NCI-H1092 (cell line): Measurements from ENCODE around the gene TMEM242.

Experiments used
- DNase-seq: peaks from one replicate; lab custom pipeline; 2025; lab: John Stamatoyannopoulos, UW

TMEM242 gene

GRCh38 chr6:157288575-157288974, 34.7 kb downstream of the TMEM242 start:
- DNase-seq = no peak

GRCh38 chr6:157287923-157288322, 35.4 kb downstream of the TMEM242 start:
- no peak for DNase-seq

- DNase-seq = no peak
These were observed 36.0 kb downstream of the TMEM242 start for GRCh38 chr6:157287247-157287850.

- DNase-seq = no peak
These were observed 37.9 kb downstream of the TMEM242 start for GRCh38 chr6:157285422-157285779.

- no peak for DNase-seq
These were observed 38.4 kb downstream of the TMEM242 start for GRCh38 chr6:157284738-157285421.

GRCh38 chr6:157283900-157284737, 39.2 kb downstream of the TMEM242 start:
- no peak for DNase-seq

GRCh38 chr6:157283330-157283898, 39.9 kb downstream of the TMEM242 start:
- DNase-seq = no peak

GRCh38 chr6:157282284-157282683, 41.0 kb downstream of the TMEM242 start:
- DNase-seq = no peak

- no peak for DNase-seq
These were observed 41.7 kb downstream of the TMEM242 start for GRCh38 chr6:157281570-157281969.

- no peak for DNase-seq
These were observed 42.4 kb downstream of the TMEM242 start for GRCh38 chr6:157280947-157281346.

GRCh38 chr6:157280157-157280556, 43.2 kb downstream of the TMEM242 start:
- no peak for DNase-seq

GRCh38 chr6:157278171-157278570, 45.1 kb downstream of the TMEM242 start:
- no peak for DNase-seq

GRCh38 chr6:157276731-157277130, 46.6 kb downstream of the TMEM242 start:
- DNase-seq = no peak

- no peak for DNase-seq
These were observed 47.2 kb downstream of the TMEM242 start for GRCh38 chr6:157276134-157276532.

GRCh38 chr6:157274471-157275226, 48.7 kb downstream of the TMEM242 start:
- peak; percentile 51 for DNase-seq

GRCh38 chr6:157273756-157274470, 49.4 kb downstream of the TMEM242 start:
- peak; percentile 46 for DNase-seq

GRCh38 chr6:157272866-157273755, 50.2 kb downstream of the TMEM242 start:
- peak; percentile 44 for DNase-seq

- no peak for DNase-seq
These were observed 50.9 kb downstream of the TMEM242 start for GRCh38 chr6:157272372-157272771.

GRCh38 chr6:157271911-157272310, 51.4 kb downstream of the TMEM242 start:
- DNase-seq = no peak

GRCh38 chr6:157271441-157271840, 51.9 kb downstream of the TMEM242 start:
- DNase-seq = no peak
